Testis (tissue), 3 donors: ENCODE data around the gene MRPL34. TPM values are rescaled to one million over a fixed set of nuclear protein-coding genes. Genes with fewer than 3 reads are reported as not detected.

Source experiments
- DNase-seq: peaks from one replicate; pipeline ENCODE4 v3.0.0-alpha.2; 2019
- H3K27ac ChIP-seq, 2 donors: fragments of 200-600 bp; sonication (generic); one replicate each; pipeline ENCODE4 v1.5.1; 2019
- H3K27me3 ChIP-seq: fragments of 200-600 bp; sonication (generic); one replicate; pipeline ENCODE4 v1.5.1; 2019
- H3K36me3 ChIP-seq: fragments of 200-600 bp; sonication (generic); one replicate; pipeline ENCODE4 v1.5.1; 2017; ENCODE audit warnings: low read depth; ENCODE audit errors: missing control alignments
- H3K4me1 ChIP-seq: fragments of 200-600 bp; sonication (generic); one replicate; pipeline ENCODE4 v1.5.1; 2019
- H3K4me3 ChIP-seq, 2 donors: fragments of 200-600 bp; sonication (generic); one replicate each; pipeline ENCODE4 v1.5.1; 2017 to 2019
- H3K9me3 ChIP-seq: fragments of 200-600 bp; sonication (generic); one replicate; pipeline ENCODE4 v1.5.1; 2017
- CTCF ChIP-seq, 3 experiments: fragments of 450-650 bp in 2 of 3; fragments of 200-600 bp in 1 of 3; sonication (generic) in 1 of 3; IDR thresholded peaks; one replicate each; pipeline ENCODE4 v1.5.1; 2016 to 2019; ENCODE audit warnings: antibody characterized with exemption in 3 of 3, mild to moderate bottlenecking in 2 of 3, moderate library complexity in 1 of 3
- POLR2A ChIP-seq: fragments of 450-650 bp; IDR thresholded peaks from one replicate; pipeline ENCODE4 v1.6.1; 2017; ENCODE audit warnings: antibody characterized with exemption, mild to moderate bottlenecking, moderate library complexity
- WGBS, 2 donors: methylation state at CpG; one replicate each; pipeline ENCODE4 v1.1.5; 2018; 5-methylcytosine and 5-hydroxymethylcytosine counted together
- intact Hi-C: fragments of 100-400 bp; cut with DNase I; formaldehyde crosslinking; loops from one replicate; pipeline ENCODE4 v1.15.1; 2023; ENCODE audit warnings: low total_unique reads
- polyA plus RNA-seq: library from polyadenylated mRNA; stranded (reverse); fragments of 350-450 nt; fragmentation: Illumina TruSeq; extraction: RNeasy Lipid Tissue Mini Kit (QIAGEN cat#74804); gene quantifications from one replicate; pipeline ENCODE4 v1.2.3, GENCODE V29; 2014; ENCODE audit warnings: low read depth, low replicate concordance; ENCODE audit not compliant: insufficient read depth
- total RNA-seq, 2 donors: library from RNA; depleted of rRNA; stranded (reverse); fragments of >200 nt; gene quantifications; one replicate each; pipeline ENCODE4 v1.2.3, GENCODE V29; 2016

The MRPL34 gene
- total and polyA plus RNA-seq, 3 donors from 2014 or later, result 126 to 206 (median 180) TPM

GRCh38 chr19:17319473-17320238 lies 14.0 kb downstream of the MRPL34 start:
- WGBS, 2 donors, result 90 to 91% methylated on average over 24 to 40 of the region's 40 CpGs
- H3K36me3 ChIP-seq, result no peaks in the 10 kb centered on the region
- H3K4me3 ChIP-seq, result no peak overlapping the region

GRCh38 chr19:17320435-17320834 lies 14.8 kb downstream of the MRPL34 start:
- WGBS, 2 donors, result 78 to 98% methylated on average over 7 to 11 of the region's 11 CpGs
- Histone ChIP-seq H3K27me3 (no peaks in the 10 kb centered on the region), H3K4me3 (no peak overlapping the region), H3K9me3 (no peaks in the 10 kb centered on the region), H3K27ac (no peak overlapping the region), H3K4me1 (peaks cover 6% of the 10 kb centered on the region), H3K36me3 (no peaks in the 10 kb centered on the region)
- intact Hi-C loops, result no loop called here
- DNase-seq, result no peak
- TF ChIP-seq CTCF (IDR thresholded peaks at IDR 0.05), result no peak
- TF ChIP-seq POLR2A, result no peak

More at GRCh38 chr19:17319473-17320238, 14.0 kb downstream of the MRPL34 start:
- Histone ChIP-seq H3K4me1 (peaks cover 6% of the 10 kb centered on the region), H3K27me3 (no peaks in the 10 kb centered on the region), H3K9me3 (no peaks in the 10 kb centered on the region), H3K27ac (no peak overlapping the region)
- intact Hi-C loops, result no loop called here
- DNase-seq, result no peak
- TF ChIP-seq CTCF (IDR thresholded peaks at IDR 0.05), result no peak
- no peak for TF ChIP-seq POLR2A

GRCh38 chr19:17321655-17322489 lies 16.2 kb downstream of the MRPL34 start:
- no peak overlapping the region for H3K4me3 ChIP-seq
- DNase-seq, result no peak
- no peaks in the 10 kb centered on the region for H3K9me3 ChIP-seq
- H3K27ac ChIP-seq, result no peak overlapping the region
- no peaks in the 10 kb centered on the region for H3K27me3 ChIP-seq
- TF ChIP-seq POLR2A (no peak), CTCF (IDR thresholded peaks at IDR 0.05) (no peak)
- no peaks in the 10 kb centered on the region for H3K36me3 ChIP-seq
- 86 to 87% methylated on average over 14 to 19 of the region's 19 CpGs for WGBS, 2 donors
- peaks cover 17% of the 10 kb centered on the region for H3K4me1 ChIP-seq
- intact Hi-C loops, result no loop called here

- Histone ChIP-seq H3K36me3 (no peaks in the 10 kb centered on the region), H3K27ac (no peak overlapping the region), H3K4me3 (no peak overlapping the region), H3K9me3 (no peaks in the 10 kb centered on the region), H3K4me1 (peaks cover 25% of the 10 kb centered on the region), H3K27me3 (no peaks in the 10 kb centered on the region)
- TF ChIP-seq POLR2A, result no peak
- no peak for TF ChIP-seq CTCF (IDR thresholded peaks at IDR 0.05)
- 65 to 72% methylated on average over 4 to 10 of the region's 10 CpGs for WGBS, 2 donors
- DNase-seq, result no peak
- intact Hi-C loops, result no loop called here
Observed at GRCh38 chr19:17322854-17323253, 17.2 kb downstream of the MRPL34 start.
